GM18507 (cell line): ENCODE measurements around the gene CCDC138.
"Not testable (repeated sequence)": the region's sequence is repeated elsewhere in the genome, so short reads cannot be mapped to it uniquely, and the experiment has no call there.

Source experiments
- DNase-seq: peaks from one replicate; pipeline ENCODE4 v3.0.0; 2011; ENCODE audit warnings: low read depth; ENCODE audit not compliant: insufficient read length; ENCODE audit errors: extremely low spot score
- FAIRE-seq: peaks from 2 replicates; lab custom pipeline; 2011; peaks lifted over from hg19 to GRCh38; lab: Jason Lieb, UNC

CCDC138 gene, protein sequence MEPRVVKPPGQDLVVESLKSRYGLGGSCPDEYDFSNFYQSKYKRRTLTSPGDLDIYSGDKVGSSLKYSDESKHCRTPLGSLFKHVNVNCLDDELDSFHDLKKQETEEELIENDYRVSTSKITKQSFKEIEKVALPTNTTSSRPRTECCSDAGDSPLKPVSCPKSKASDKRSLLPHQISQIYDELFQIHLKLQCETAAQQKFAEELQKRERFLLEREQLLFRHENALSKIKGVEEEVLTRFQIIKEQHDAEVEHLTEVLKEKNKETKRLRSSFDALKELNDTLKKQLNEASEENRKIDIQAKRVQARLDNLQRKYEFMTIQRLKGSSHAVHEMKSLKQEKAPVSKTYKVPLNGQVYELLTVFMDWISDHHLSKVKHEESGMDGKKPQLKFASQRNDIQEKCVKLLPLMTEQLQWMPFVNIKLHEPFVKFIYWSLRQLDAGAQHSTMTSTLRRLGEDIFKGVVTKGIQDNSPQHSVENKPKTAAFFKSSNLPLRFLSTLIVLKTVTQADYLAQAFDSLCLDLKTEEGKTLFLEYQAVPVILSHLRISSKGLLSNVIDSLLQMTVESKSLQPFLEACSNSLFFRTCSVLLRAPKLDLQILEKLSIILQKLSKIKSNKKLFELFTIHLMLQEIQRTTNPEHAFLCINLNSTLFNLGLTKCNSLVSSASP

GRCh38 chr2:108786354-108787215 lies at the start of gene CCDC138:
Gene CCDC138, plus strand, starts transcription at chr2:108786771. Its CDS starts 52 bp downstream, at chr2:108786823.
- DNase-seq = peak; percentile 88
- FAIRE-seq = peak; percentile 96

GRCh38 chr2:108757973-108758372 lies 28.6 kb upstream of the CCDC138 start:
- DNase-seq, FAIRE-seq: not testable (repeated sequence)

DNA sequence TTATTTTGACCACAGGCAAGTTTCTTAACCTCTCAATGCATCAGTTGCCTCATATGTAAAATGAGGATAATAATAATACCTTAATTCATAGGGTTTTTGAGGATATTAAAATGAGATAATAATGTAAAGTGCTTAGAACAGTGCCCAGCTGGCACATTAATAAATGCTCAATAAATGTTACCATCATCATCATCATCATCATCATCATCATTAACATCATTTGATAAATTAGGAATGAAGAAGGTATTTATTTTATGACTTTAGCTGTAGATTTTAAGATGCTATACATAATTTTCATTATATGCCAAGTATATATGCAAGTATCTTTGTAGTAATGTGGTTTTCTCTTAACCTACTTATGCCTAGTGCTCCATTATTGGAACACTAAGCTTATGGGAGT lies 24.0 kb upstream of the CCDC138 start:
- not testable (repeated sequence) for FAIRE-seq, DNase-seq

- not testable (repeated sequence) for DNase-seq, FAIRE-seq
Measured at GRCh38 chr2:108766671-108767070, 19.9 kb upstream of the CCDC138 start.

DNA sequence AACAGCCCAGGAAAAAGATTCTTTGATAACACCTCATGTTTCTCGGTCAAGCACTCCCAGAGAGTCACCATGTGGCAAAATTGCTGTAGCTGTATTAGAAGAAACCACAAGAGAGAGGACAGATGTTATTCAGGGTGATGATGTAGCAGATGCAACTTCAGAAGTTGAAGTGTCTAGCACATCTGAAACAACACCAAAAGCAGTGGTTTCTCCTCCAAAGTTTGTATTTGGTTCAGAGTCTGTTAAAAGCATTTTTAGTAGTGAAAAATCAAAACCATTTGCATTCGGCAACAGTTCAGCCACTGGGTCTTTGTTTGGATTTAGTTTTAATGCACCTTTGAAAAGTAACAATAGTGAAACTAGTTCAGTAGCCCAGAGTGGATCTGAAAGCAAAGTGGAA lies 18.7 kb upstream of the CCDC138 start:
- not testable (repeated sequence) for FAIRE-seq, DNase-seq

DNA sequence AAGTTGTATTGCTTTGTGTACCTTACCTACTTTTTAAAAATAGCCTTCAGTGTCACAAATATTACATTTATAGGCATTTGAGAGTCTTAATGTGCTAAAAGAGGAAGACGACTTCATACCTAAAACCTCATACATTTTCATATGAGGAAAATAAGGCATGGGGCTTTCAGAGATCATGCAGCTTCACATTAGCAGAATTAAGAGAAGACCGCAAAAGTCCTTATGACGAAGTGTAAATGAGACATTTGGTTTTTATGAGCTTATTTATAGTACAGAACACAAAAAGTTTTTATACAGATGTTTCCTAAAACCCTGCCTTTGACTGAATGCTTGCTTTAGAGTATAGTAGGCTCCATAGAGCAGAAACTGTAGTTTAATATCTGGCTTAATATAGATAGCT lies 10.1 kb upstream of the CCDC138 start:
- peak; percentile 21 for FAIRE-seq
- no peak for DNase-seq

DNA sequence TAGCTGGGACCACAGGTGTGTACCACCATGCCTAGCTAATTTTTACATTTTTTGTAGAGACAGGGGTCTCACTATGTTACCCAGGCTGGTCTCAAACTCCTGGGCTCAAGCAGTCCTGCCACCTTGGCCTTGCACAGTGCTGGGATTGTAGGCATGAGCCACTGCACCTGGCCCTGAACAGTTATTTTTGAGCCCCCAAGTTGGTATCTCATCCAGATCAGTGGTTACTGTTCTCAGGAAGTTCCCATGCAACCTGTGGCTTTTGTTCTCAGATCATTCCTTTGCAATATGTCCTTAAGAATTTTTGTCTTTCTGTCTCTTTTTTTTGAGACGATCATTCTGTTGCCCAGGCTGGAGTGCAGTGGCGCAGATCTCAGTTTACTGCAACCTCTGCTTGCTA lies 7.7 kb upstream of the CCDC138 start:
- DNase-seq = no peak
- FAIRE-seq = no peak

DNA sequence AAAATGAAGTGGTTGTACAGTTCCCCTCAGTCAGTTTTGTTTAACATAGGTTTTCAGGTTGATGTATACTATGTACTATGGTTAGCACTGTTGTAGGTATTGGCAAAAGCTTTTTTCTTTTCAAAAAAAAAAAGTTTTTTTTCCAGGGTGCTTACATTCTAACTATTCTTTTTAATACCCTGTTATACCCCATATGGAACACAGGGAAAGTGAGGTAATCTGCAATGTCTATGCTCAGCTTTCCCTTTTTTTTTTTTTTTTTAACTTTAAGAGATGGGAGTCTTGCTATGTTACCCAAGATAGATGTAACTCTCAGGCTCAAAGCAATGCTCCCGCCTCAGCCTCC lies 590 bp upstream of the CCDC138 start:
- DNase-seq = no peak
- FAIRE-seq = no peak

DNA sequence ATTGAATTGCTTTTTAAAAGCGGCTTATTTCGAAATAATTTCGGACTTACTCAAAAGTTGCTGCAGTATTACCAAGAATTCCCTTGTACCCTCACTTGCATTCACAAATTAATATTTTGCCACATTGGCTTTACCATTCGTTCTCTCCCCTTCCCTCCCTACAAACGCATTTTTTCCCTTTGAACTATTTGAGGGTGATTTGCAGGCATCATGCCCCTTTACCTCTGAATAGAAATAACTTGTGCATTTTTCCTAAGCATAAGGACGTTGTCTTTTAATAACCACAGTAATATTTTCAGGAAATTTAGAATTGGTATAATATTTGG lies 608 bp downstream of the CCDC138 start:
- DNase-seq (no peak), FAIRE-seq (peak; percentile 44)

GRCh38 chr2:108803045-108803736 lies 16.6 kb downstream of the CCDC138 start:
- FAIRE-seq (no peak), DNase-seq (no peak)

DNA sequence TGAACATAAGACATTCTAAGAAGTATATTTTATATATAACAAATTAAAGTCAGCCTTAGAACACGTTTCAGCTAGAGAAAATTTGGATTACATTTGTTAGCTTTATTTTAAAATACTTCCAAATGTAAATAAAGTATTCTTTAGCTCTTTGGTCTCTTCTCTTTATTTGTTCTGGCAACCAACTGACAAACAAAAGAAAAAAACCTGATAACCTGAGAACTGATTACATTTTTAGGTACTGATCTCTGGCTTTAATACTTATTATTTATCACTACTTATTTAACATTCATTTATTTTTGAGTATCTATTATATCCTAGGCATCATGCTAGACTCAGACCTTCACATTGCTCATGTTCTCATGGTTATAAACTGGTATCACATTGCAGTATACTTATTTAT lies 18.5 kb downstream of the CCDC138 start:
- DNase-seq (no peak), FAIRE-seq (no peak)

DNA sequence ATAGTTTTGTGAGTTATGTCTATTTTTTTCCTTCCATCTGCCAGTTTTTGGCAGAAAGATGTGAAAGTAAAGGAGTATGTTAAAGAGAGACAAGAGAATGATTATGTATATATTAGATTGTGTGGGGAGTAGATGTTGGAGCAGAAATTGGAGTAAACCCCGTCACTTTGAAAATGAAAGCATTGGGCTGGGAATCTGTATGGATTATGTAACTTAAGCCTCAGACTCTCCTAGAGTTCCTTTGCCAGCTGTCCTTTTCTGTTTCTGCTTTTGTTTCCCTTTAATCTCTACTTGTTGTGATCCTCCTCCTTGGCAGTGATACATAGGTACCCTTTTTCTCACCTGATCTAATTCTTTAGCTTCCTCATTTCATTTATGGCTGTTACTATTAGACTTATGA lies 19.2 kb downstream of the CCDC138 start:
- DNase-seq (no peak), FAIRE-seq (no peak)

DNA sequence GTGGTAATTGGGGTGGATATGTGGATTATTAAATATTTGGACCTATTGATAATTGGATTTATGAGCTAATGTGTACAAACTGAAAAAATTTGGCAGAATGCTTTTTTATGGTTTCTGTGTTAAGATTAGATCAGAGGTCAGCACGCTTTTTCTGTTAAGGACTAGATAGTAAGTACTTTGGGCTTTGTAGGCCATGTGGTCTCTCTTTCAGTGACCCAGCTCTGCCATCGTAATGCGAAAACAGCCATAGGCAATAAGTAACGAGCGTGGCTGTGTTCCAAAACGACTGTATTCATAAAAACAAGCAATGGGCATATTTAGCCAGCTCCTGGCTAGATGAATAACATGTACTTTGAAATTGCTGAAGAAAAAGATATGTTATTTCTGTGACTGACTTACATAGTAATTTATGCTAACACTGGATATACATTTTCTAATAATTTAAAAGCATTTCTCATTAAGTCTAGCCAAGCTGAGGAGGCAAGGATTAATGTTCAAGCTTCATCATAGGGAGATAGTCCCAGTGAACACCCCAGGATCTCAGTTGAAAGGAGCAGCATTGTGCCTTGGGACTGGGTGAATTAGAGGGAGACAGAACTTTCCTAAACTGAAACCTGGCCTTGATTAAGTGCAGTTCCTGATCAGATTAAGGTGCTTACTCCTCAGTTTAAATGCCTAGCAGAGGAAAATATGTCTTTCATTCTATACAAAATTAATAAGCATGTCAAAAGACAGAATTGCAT lies 20.0 kb downstream of the CCDC138 start:
- FAIRE-seq = no peak
- no peak for DNase-seq

DNA sequence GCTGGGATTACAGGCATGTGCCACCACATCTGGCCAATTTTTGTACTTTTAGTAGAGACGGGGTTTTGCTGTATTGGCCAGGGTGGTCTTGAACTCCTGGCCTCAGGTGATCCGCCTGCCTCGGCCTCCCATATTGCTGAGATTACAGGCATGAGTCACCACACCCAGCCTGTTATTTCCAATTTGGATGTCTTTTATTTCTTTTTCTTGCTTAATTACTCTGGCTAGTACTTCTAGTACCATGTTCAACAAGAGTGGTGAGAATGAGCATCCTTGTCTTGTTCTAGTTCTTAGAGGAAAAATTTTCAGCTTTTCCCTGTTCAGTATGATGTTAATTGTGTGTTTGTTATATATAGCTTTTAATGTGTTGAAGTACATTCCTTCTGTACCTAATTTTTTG lies 23.4 kb downstream of the CCDC138 start:
- DNase-seq (no peak), FAIRE-seq (no peak)

GRCh38 chr2:108810993-108811957 lies 24.7 kb downstream of the CCDC138 start:
- FAIRE-seq = no peak

GRCh38 chr2:108813732-108814131 lies 27.2 kb downstream of the CCDC138 start:
- no peak for FAIRE-seq

More at GRCh38 chr2:108810993-108811957, 24.7 kb downstream of the CCDC138 start:
- no peak for DNase-seq

GRCh38 chr2:108820482-108820881 lies 33.9 kb downstream of the CCDC138 start:
- FAIRE-seq (no peak), DNase-seq (no peak)

More at GRCh38 chr2:108813732-108814131, 27.2 kb downstream of the CCDC138 start:
- DNase-seq = no peak

GRCh38 chr2:108823286-108823685 lies 36.7 kb downstream of the CCDC138 start:
- DNase-seq (no peak), FAIRE-seq (no peak)
